ENCODE data around the gene CORO6.

GRCh38 chr17:29617125-29617480 lies 5.6 kb downstream of the CORO6 start:
- TF ChIP-seq POLR2A (IDR thresholded peaks at IDR 0.05), result no peak
- TF ChIP-seq CTCF (IDR thresholded peaks at IDR 0.05), result peak in 1 of 2 donors; percentile 64
- no peak for TF ChIP-seq POLR2AphosphoS5 (IDR thresholded peaks at IDR 0.05)
